WI38 (cell line): ENCODE measurements around the gene C5orf46.

Experiments
- H3K4me3 ChIP-seq: 2 replicates; pipeline ENCODE4 v1.5.1; 2011; ENCODE audit warnings: low read depth, mild to moderate bottlenecking, control low read depth, low read length
- CTCF ChIP-seq: IDR thresholded peaks from 2 replicates; pipeline ENCODE4 v1.5.1; 2012; ENCODE audit warnings: low read depth, mild to moderate bottlenecking, control low read depth, low read length

Gene C5orf46

GRCh38 chr5:147927901-147928300 lies 21.6 kb upstream of the C5orf46 start:
- H3K4me3 ChIP-seq = no peak overlapping the region
- TF ChIP-seq CTCF = no peak

- no peak for TF ChIP-seq CTCF
- no peak overlapping the region for H3K4me3 ChIP-seq
Measured at GRCh38 chr5:147925020-147925419, 18.7 kb upstream of the C5orf46 start.

- no peak for TF ChIP-seq CTCF
- no peak overlapping the region for H3K4me3 ChIP-seq
Measured at GRCh38 chr5:147921136-147921535, 14.8 kb upstream of the C5orf46 start.

- H3K4me3 ChIP-seq = no peak overlapping the region
- no peak for TF ChIP-seq CTCF
Measured at GRCh38 chr5:147920420-147921030, 14.2 kb upstream of the C5orf46 start.

GRCh38 chr5:147918899-147919298 lies 12.6 kb upstream of the C5orf46 start:
- TF ChIP-seq CTCF = no peak
- H3K4me3 ChIP-seq = no peak overlapping the region

- TF ChIP-seq CTCF = no peak
- H3K4me3 ChIP-seq = no peak overlapping the region
Measured at GRCh38 chr5:147918101-147918685, 11.9 kb upstream of the C5orf46 start.

- TF ChIP-seq CTCF = no peak
Measured at GRCh38 chr5:147913786-147914185, 7.4 kb upstream of the C5orf46 start.

More at GRCh38 chr5:147913786-147914185, 7.4 kb upstream of the C5orf46 start:
- no peak overlapping the region for H3K4me3 ChIP-seq
